T-cell (primary cell): Measurements from ENCODE around the gene TNRC6B. TPM values are rescaled to one million over a fixed set of nuclear protein-coding genes. Genes with fewer than 3 reads are reported as not detected.

ENCODE experiments used
- ATAC-seq, 4 experiments: fragments of 200-7000 bp in 3 of 4; fragments of 150-1000 bp in 1 of 4; cut with Tn5 transposase; replicated peaks in 1 of 4; 1 replicate in 3 of 4; 2 replicates in 1 of 4; pipeline ENCODE4 v1.10.0; 2021; ENCODE audit warnings: moderate library complexity in 3 of 4, mild to moderate bottlenecking in 2 of 4, moderate number of reproducible peaks in 1 of 4
- CTCF ChIA-PET, 2 donors: fragments of 300-600 bp; sonication (Branson Sonifier 250); formaldehyde crosslinking; loops; one replicate each; lab custom pipeline; 2022; ENCODE audit warnings: antibody characterized with exemption in 2 of 2; lab: Charles Lee
- POLR2A ChIA-PET, 2 donors: fragments of 300-600 bp; sonication (Branson Sonifier 250); formaldehyde crosslinking; loops; one replicate each; lab custom pipeline; 2022; ENCODE audit warnings: antibody characterized with exemption in 2 of 2; lab: Charles Lee
- DNase-seq, 35 experiments: peaks; one replicate each; pipeline versions ENCODE4 v3.0.0 to v3.0.0-alpha.2; 2013 to 2023
- H3K27ac ChIP-seq: one replicate; pipeline ENCODE4 v1.5.1; 2013; ENCODE audit warnings: low read length
- H3K27me3 ChIP-seq, 2 experiments: replicated peaks in 1 of 2; 1 replicate in 1 of 2; 2 replicates in 1 of 2; pipeline versions ENCODE4 v1.6.1 to v1.7.0; 2013; ENCODE audit warnings: low read length in 1 of 2, mixed read lengths in 1 of 2; ENCODE audit not compliant: control insufficient read depth in 2 of 2, insufficient read depth in 2 of 2; ENCODE audit errors: extremely low read depth in 1 of 2
- H3K36me3 ChIP-seq, 2 donors: 1 replicate in 1 of 2; 2 replicates in 1 of 2; pipeline versions ENCODE4 v1.6.1 to v1.7.0; 2013; ENCODE audit warnings: low read length in 1 of 2; ENCODE audit not compliant: control insufficient read depth in 2 of 2, insufficient read depth in 1 of 2; ENCODE audit errors: extremely low read depth in 1 of 2
- H3K4me1 ChIP-seq, 2 experiments: 1 replicate in 1 of 2; 2 replicates in 1 of 2; pipeline versions ENCODE4 v1.6.1 to v1.7.0; 2013; ENCODE audit warnings: low read length in 2 of 2, mixed read lengths in 1 of 2; ENCODE audit not compliant: insufficient read depth in 2 of 2, control insufficient read depth in 1 of 2; ENCODE audit errors: extremely low read depth in 1 of 2
- H3K4me3 ChIP-seq, 2 donors: 1 replicate in 1 of 2; 2 replicates in 1 of 2; pipeline versions ENCODE4 v1.5.1 to v1.7.0; 2013; ENCODE audit warnings: mild to moderate bottlenecking in 2 of 2, low read length in 1 of 2, moderate library complexity in 1 of 2; ENCODE audit not compliant: control insufficient read depth in 1 of 2; ENCODE audit errors: extremely low read depth in 1 of 2
- H3K9me3 ChIP-seq: 2 replicates; pipeline ENCODE4 v1.7.0; 2013
- H3K27ac Mint-ChIP-seq, 2 donors: one replicate each; pipeline ENCODE4 v1.8.0; 2020 to 2021; ENCODE audit warnings: mild to moderate bottlenecking in 2 of 2, mixed read lengths in 2 of 2
- H3K27me3 Mint-ChIP-seq, 2 donors: one replicate each; pipeline ENCODE4 v1.8.0; 2021 to 2022; ENCODE audit warnings: mixed read lengths in 2 of 2
- H3K36me3 Mint-ChIP-seq: one replicate; pipeline ENCODE4 v1.8.0; 2021; ENCODE audit warnings: mixed read lengths
- H3K4me1 Mint-ChIP-seq, 3 donors: one replicate each; pipeline ENCODE4 v1.8.0; 2020 to 2022; ENCODE audit warnings: mixed read lengths in 3 of 3, mild to moderate bottlenecking in 1 of 3
- H3K4me3 Mint-ChIP-seq, 3 donors: one replicate each; pipeline ENCODE4 v1.8.0; 2020 to 2022; ENCODE audit warnings: mild to moderate bottlenecking in 3 of 3, mixed read lengths in 3 of 3, moderate library complexity in 3 of 3
- H3K9me3 Mint-ChIP-seq, 3 donors: one replicate each; pipeline ENCODE4 v1.8.0; 2020 to 2022; ENCODE audit warnings: mixed read lengths in 3 of 3
- WGBS: methylation state at CpG from one replicate; pipeline ENCODE4 v1.1.5; 2013; ENCODE audit warnings: missing lambda C conversion rate; ENCODE audit not compliant: insufficient coverage; 5-methylcytosine and 5-hydroxymethylcytosine counted together
- total RNA-seq, 35 experiments: library from RNA in 6 of 35; stranded (reverse) in 6 of 35; fragments of 120-200 nt in 1 of 35; gene quantifications; one replicate each; pipeline versions ENCODE4 v1.2.1 to v1.2.4 and lab custom pipeline; 2013 to 2026

The TNRC6B gene
- total RNA-seq, 5 donors from 2014 or later (not counting 1 experiment from before 2014, with no cell fraction given), result 122 to 173 (median 143) TPM

- Mint-ChIP-seq H3K36me3 (peaks cover 71% of the 10 kb centered on the region), H3K4me1 (peaks cover 26 to 37% (median 32%) of the 10 kb centered on the region in 3 donors), H3K4me3 (no peak overlapping the region), H3K27me3 (no peaks in the 10 kb centered on the region), H3K9me3 (no peaks in the 10 kb centered on the region), H3K27ac (peak overlapping the region; percentile 62 to 78)
- ChIA-PET CTCF (no interaction called here), POLR2A (interaction anchor here (0.6 to 0.7 kb wide), 2 partner anchors 66 to 293 kb away, joined by 3 to 4 read pairs; no protein-coding TSS in a partner anchor)
- Histone ChIP-seq H3K4me1 (peaks cover 4 to 7% of the 10 kb centered on the region in 2 experiments), H3K27ac (no peak overlapping the region), H3K27me3 (no peaks in the 10 kb centered on the region), H3K4me3 (no peak overlapping the region), H3K9me3 (no peaks in the 10 kb centered on the region), H3K36me3 (peaks cover 3 to 82% of the 10 kb centered on the region in 2 donors)
- ATAC-seq (no peak), DNase-seq (no peak)
These were observed 136.3 kb downstream of the TNRC6B start for GRCh38 chr22:40314041-40314440.

- Mint-ChIP-seq H3K27me3 (no peaks in the 10 kb centered on the region), H3K27ac (peak overlapping the region; percentile 84 to 90), H3K4me3 (no peak overlapping the region), H3K4me1 (peaks cover 64 to 69% (median 68%) of the 10 kb centered on the region in 3 donors), H3K9me3 (no peaks in the 10 kb centered on the region), H3K36me3 (peaks cover 48% of the 10 kb centered on the region)
- DNase-seq (no peak), ATAC-seq (no peak)
- ChIA-PET CTCF (interaction anchor here in 1 of 2 donors (0.6 kb wide), 1 partner anchor 50 kb away, joined by 3 read pairs; no protein-coding TSS in a partner anchor), POLR2A (no interaction called here)
- H3K9me3 ChIP-seq, result no peaks in the 10 kb centered on the region
- no peaks in the 10 kb centered on the region for H3K27me3 ChIP-seq
- H3K4me3 ChIP-seq, result no peak overlapping the region
- H3K4me1 ChIP-seq, result peaks cover 26 to 38% of the 10 kb centered on the region in 2 experiments
- H3K36me3 ChIP-seq, result peaks cover 0 to 61% of the 10 kb centered on the region in 2 donors
- peak overlapping the region; percentile 0 for H3K27ac ChIP-seq
These were observed 143.0 kb downstream of the TNRC6B start for GRCh38 chr22:40320687-40321086.

- H3K27ac Mint-ChIP-seq, result peak overlapping the region; percentile 84 to 90
These were observed 144.3 kb downstream of the TNRC6B start for GRCh38 chr22:40322021-40322420.

GRCh38 chr22:40322818-40323447, 145.2 kb downstream of the TNRC6B start:
- H3K27ac ChIP-seq, result peak overlapping the region; percentile 87
- H3K27ac Mint-ChIP-seq, result peak overlapping the region; percentile 84 to 90
- H3K36me3 Mint-ChIP-seq, result peaks cover 39% of the 10 kb centered on the region

More at GRCh38 chr22:40322021-40322420, 144.3 kb downstream of the TNRC6B start:
- 100% methylated on average over 1 of the region's 5 CpGs for WGBS
- CTCF ChIA-PET, result interaction anchor here in 1 of 2 donors (0.6 kb wide), 1 partner anchor 20 kb away, joined by 6 read pairs; no protein-coding TSS in a partner anchor
- H3K36me3 ChIP-seq, result peaks cover 0 to 51% of the 10 kb centered on the region in 2 donors
- no peak overlapping the region for H3K4me3 ChIP-seq
- H3K9me3 Mint-ChIP-seq, result no peaks in the 10 kb centered on the region
- H3K4me1 ChIP-seq, result peaks cover 40 to 43% of the 10 kb centered on the region in 2 experiments
- POLR2A ChIA-PET, result interaction anchor here in 1 of 2 donors (0.8 kb wide), 1 partner anchor 102 kb away, joined by 3 read pairs; no protein-coding TSS in a partner anchor
- H3K36me3 Mint-ChIP-seq, result peaks cover 41% of the 10 kb centered on the region
- H3K4me1 Mint-ChIP-seq, result peaks cover 70 to 75% (median 73%) of the 10 kb centered on the region in 3 donors
- H3K27me3 Mint-ChIP-seq, result no peaks in the 10 kb centered on the region
- H3K27me3 ChIP-seq, result no peaks in the 10 kb centered on the region
- no peak overlapping the region for H3K4me3 Mint-ChIP-seq
- no peaks in the 10 kb centered on the region for H3K9me3 ChIP-seq
- no peak for DNase-seq
- peak overlapping the region; percentile 87 for H3K27ac ChIP-seq
- no peak for ATAC-seq

GRCh38 chr22:40323681-40324171, 146.0 kb downstream of the TNRC6B start:
- DNase-seq (peak in 14 of 35 experiments; percentile 3 to 66 (median 24)), ATAC-seq (peak in 3 of 4 experiments; percentile 16 to 51 (median 39))
- H3K4me1 Mint-ChIP-seq, result peaks cover 80 to 89% (median 82%) of the 10 kb centered on the region in 3 donors
- peaks cover 0 to 42% of the 10 kb centered on the region in 2 donors for H3K36me3 ChIP-seq
- H3K9me3 ChIP-seq, result no peaks in the 10 kb centered on the region
- H3K27me3 Mint-ChIP-seq, result no peaks in the 10 kb centered on the region
- H3K4me1 ChIP-seq, result peaks cover 48 to 56% of the 10 kb centered on the region in 2 experiments
- H3K36me3 Mint-ChIP-seq, result peaks cover 40% of the 10 kb centered on the region
- no CpG with 5 or more reads among the region's 8 CpGs for WGBS
- ChIA-PET POLR2A (interaction anchor here (0.6 to 1.0 kb wide), 8 partner anchors 12 to 369 kb away, joined by 3 to 5 read pairs (median 4); partner anchors contain the start of gene ADSL (in 1 of the 2)), CTCF (interaction anchor here (0.5 to 4.0 kb wide), 4 partner anchors 12 to 150 kb away, joined by 5 to 24 read pairs (median 6); no protein-coding TSS in a partner anchor)
- peak overlapping the region; percentile 90 to 93 for H3K27ac Mint-ChIP-seq
- peak overlapping the region in 1 of 2 donors; percentile 33 for H3K4me3 ChIP-seq
- peak overlapping the region; percentile 87 for H3K27ac ChIP-seq
- peak overlapping the region; percentile 68 to 74 (median 72) for H3K4me3 Mint-ChIP-seq
- no peaks in the 10 kb centered on the region for H3K9me3 Mint-ChIP-seq
- H3K27me3 ChIP-seq, result no peaks in the 10 kb centered on the region

More at GRCh38 chr22:40322818-40323447, 145.2 kb downstream of the TNRC6B start:
- H3K9me3 Mint-ChIP-seq, result no peaks in the 10 kb centered on the region
- peaks cover 76 to 81% (median 76%) of the 10 kb centered on the region in 3 donors for H3K4me1 Mint-ChIP-seq
- no peaks in the 10 kb centered on the region for H3K27me3 Mint-ChIP-seq
- H3K36me3 ChIP-seq, result peaks cover 0 to 43% of the 10 kb centered on the region in 2 donors
- no peak for ATAC-seq
- no peak for DNase-seq
- WGBS, result 96% methylated on average over 12 of the region's 17 CpGs
- no peak overlapping the region for H3K4me3 ChIP-seq
- H3K4me1 ChIP-seq, result peaks cover 48% of the 10 kb centered on the region in 2 experiments
- ChIA-PET POLR2A (interaction anchor here (0.7 to 0.8 kb wide), 2 partner anchors 103 to 278 kb away, joined by 3 to 4 read pairs; no protein-coding TSS in a partner anchor), CTCF (interaction anchor here (0.5 to 4.0 kb wide), 4 partner anchors 23 to 187 kb away, joined by 3 to 24 read pairs (median 6); no protein-coding TSS in a partner anchor)
- peak overlapping the region in 1 of 3 donors; percentile 74 for H3K4me3 Mint-ChIP-seq
- no peaks in the 10 kb centered on the region for H3K9me3 ChIP-seq
- H3K27me3 ChIP-seq, result no peaks in the 10 kb centered on the region
